ENCODE results near the gene HJV. TPM values are rescaled to one million over a fixed set of nuclear protein-coding genes. Genes with fewer than 3 reads are reported as not detected.

HJV gene
- total and polyA plus RNA-seq, 2 of the 4 experiments (the other 2 are of a cell fraction): not detected

GRCh38 chr1:145991735-145992412, 29.7 kb downstream of the HJV start:
- Histone ChIP-seq H4K20me1 (ENCODE audit: insufficient read depth, low read length) (peaks cover 12% of the 10 kb centered on the region; the same call in 1 of the 2 replicates), H3K9me1 (ENCODE audit: insufficient read depth, low read length) (peaks cover 9% of the 10 kb centered on the region), H3K14ac (replicated peaks; ENCODE audit: low read depth, low read length) (no peak overlapping the region), H3K4me3 (ENCODE audit: insufficient read depth, low read depth, low read length) (no peak overlapping the region), H3K79me1 (ENCODE audit: low read depth in 1 of 2, low read length in 2 of 2) (peaks cover 18 to 30% of the 10 kb centered on the region in 2 experiments), H2BK120ac (ENCODE audit: low read depth, low read length) (no peak overlapping the region), H2AFZ (replicated peaks; ENCODE audit: low read length, poor library complexity) (no peak overlapping the region), H4K8ac (ENCODE audit: low read depth in 2 of 2, low read length in 2 of 2) (no peak overlapping the region), H2BK20ac (ENCODE audit: low read depth, low read length) (no peak overlapping the region), H2AK9ac (replicated peaks; ENCODE audit: low read depth, low read length, poor library complexity) (no peak overlapping the region), H4K91ac (ENCODE audit: insufficient read depth, low read depth, low read length) (no peak overlapping the region), H3K9me3 (ENCODE audit: control insufficient read depth, insufficient read depth, low read length) (no peaks in the 10 kb centered on the region), H3K27me3 (ENCODE audit: control insufficient read depth, insufficient read depth, low read length) (no peaks in the 10 kb centered on the region), H3K9ac (ENCODE audit: low read depth, low read length) (no peak overlapping the region), H3K4me2 (ENCODE audit: low read depth, low read length) (no peak overlapping the region), H3K56ac (ENCODE audit: extremely low read depth, insufficient read depth, low read length) (no peak overlapping the region), H3K4me1 (ENCODE audit: control insufficient read depth, insufficient read depth, low read length) (peaks cover 5% of the 10 kb centered on the region), H2BK15ac (ENCODE audit: low read depth, low read length) (no peak overlapping the region), H3K36me3 (ENCODE audit: control insufficient read depth, insufficient read depth, low read length) (peaks cover 13% of the 10 kb centered on the region), H3K18ac (ENCODE audit: low read depth, low read length) (no peak overlapping the region), H4K5ac (ENCODE audit: low read depth, low read length) (no peak overlapping the region), H3K23ac (ENCODE audit: low read depth, low read length) (no peak overlapping the region), H3K4ac (ENCODE audit: low read depth, low read length) (no peak overlapping the region), H2BK5ac (ENCODE audit: low read depth, low read length, poor library complexity, severe bottlenecking) (no peak overlapping the region), H3K27ac (ENCODE audit: insufficient read depth, low read length) (no peak overlapping the region), H2AK5ac (ENCODE audit: low read depth, low read length) (no peak overlapping the region)
- dilution Hi-C loops (cut with HindIII; ENCODE audit: low sequenced_read_pairs, unreplicated experiment) (no loop called here), intact Hi-C loops (cut with micrococcal nuclease) (no loop called here), in situ Hi-C loops (cut with MboI; ENCODE audit: low sequenced_read_pairs) (no loop called here)
- no CpG with 5 or more reads among the region's 10 CpGs for WGBS, 2 experiments (ENCODE audit: extremely low coverage in 2 of 2, insufficient read length in 1 of 2)
- DNase-seq: no peak
- TF ChIP-seq RCOR1 (IDR thresholded peaks at IDR 0.05; ENCODE audit: insufficient replicate concordance, low read length) (no peak), FOS (IDR thresholded peaks at IDR 0.05; ENCODE audit: low read depth, low read length) (no peak), CHD1 (IDR thresholded peaks at IDR 0.05; ENCODE audit: low read depth, low read length) (no peak), BHLHE40 (IDR thresholded peaks at IDR 0.05; ENCODE audit: low read depth, low read length) (no peak), NFE2L2 (IDR thresholded peaks at IDR 0.05; ENCODE audit: low read depth, low read length) (no peak), ELK1 (IDR thresholded peaks at IDR 0.05; ENCODE audit: borderline replicate concordance, low read depth, low read length) (no peak), SMC3 (IDR thresholded peaks at IDR 0.05; ENCODE audit: low read depth, low read length) (no peak), USF2 (IDR thresholded peaks at IDR 0.05; ENCODE audit: low read depth, low read length) (no peak), MAFK (IDR thresholded peaks at IDR 0.05; ENCODE audit: low read depth, low read length) (no peak)
- CTCF ChIA-PET: interaction anchor here (1.5 kb wide), 1 partner anchor 12 kb away, joined by 5 read pairs; no protein-coding TSS in a partner anchor
- POLR2A ChIA-PET (ENCODE audit: unreplicated experiment): interaction anchor here (0.6 to 1.9 kb wide), 2 partner anchors 13 to 17 kb away, joined by 7 to 11 read pairs; no protein-coding TSS in a partner anchor
- no peak for ATAC-seq (ENCODE audit: low read depth)
- no TSS peak for BruUV-seq (replicated peaks)

Measured in IMR-90 (cell line).